NCI-H1092 (cell line): ENCODE data around the gene SLC37A1.
"Not testable (repeated sequence)": the region's sequence is repeated elsewhere in the genome, so short reads cannot be mapped to it uniquely, and the experiment has no call there.

Source experiments
- DNase-seq: peaks from one replicate; lab custom pipeline; 2025; lab: John Stamatoyannopoulos, UW

Gene SLC37A1

DNA sequence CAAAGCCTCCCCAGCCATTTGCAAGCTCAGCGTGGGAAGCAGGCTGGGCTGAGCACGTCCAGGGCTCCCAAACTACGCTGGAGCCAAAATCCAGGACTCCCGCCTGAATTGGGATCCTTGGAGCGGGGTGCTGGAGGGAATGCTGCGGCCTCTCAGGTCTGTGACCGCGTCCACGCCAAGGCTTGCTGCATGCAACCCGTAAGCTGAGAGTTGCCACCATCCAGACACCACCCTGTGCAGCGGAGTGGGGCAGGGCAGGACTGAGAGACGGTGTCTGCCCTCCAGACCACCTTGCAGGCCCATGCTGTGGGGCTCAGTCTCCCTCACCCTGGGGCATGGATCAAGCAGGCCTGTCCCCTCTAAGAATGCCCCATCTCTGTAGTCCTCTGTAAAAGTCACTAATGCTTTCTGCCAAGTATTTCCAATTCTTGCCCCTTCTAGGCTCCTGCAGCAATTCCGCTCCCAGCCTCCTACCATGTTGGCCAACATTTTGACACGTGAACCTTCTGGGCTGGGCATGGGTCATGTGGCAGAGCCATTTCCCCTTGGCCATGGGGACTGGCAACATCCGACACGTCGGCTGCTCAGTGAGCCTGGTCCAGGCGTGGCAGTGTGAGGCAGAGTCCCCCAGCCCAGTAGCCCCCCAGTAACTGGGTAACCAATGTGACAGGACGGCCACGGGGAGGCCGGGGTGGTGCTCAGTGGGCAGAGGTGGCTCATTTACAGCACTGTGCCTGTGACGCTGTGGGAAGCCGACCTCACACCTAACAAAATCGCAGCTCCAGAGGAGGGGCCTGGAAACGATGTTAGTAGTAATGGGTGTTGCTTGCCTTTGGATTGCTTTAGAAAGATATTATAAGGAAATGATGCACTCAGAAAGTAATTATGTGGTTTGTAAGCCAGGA, 81.9 kb downstream of the SLC37A1 start:
- DNase-seq: no peak

DNA sequence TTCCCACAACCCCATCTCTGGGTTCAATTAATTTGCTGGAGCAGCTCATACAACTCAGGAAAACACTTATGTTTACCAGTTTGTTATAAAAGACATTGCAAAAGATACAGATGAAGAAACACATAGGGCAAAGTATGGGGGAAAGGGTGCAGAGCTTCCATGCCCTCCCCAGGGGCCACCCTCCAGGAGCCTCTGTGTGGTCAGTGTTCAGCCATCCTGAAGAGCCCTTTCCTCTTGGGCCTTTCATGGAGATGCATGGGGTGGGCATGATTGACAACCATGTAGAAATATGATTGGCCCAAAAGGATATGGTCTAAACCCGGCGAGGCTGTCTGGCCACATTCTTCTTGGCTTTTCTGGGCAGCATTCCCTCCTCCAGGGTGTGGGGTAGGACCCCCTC, 83.0 kb downstream of the SLC37A1 start:
- DNase-seq: no peak

DNA sequence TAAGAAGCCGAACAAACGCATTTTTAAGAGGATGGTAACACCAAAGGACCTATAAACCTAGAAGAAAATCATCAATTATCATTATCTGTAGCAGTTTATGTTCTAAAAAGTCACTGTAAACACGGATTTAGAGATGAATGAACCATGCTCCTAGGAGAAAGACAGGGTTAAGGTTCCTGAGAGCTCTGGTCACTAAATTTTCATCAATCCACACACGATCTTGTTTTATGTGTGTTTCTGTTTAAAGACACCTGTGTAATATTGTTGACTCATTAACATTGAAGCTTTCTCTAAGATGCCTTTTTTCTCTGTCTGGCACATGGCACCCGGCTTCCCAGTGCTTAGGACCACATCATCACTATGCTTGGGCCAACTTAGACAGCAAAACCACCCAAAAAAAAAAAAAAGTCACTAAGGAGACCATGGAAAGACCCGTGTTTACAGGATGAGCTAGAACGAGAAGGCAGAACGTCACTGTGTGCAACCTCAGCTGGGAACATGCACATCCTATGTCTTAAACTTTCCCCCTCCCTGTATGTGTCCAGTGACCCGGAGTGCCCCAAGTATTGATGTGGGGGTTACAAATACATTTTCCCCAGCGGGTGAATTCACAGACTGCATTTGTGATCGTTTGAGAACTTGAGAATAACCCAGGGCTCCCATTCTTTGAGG, 84.0 kb downstream of the SLC37A1 start:
- DNase-seq: no peak

DNA sequence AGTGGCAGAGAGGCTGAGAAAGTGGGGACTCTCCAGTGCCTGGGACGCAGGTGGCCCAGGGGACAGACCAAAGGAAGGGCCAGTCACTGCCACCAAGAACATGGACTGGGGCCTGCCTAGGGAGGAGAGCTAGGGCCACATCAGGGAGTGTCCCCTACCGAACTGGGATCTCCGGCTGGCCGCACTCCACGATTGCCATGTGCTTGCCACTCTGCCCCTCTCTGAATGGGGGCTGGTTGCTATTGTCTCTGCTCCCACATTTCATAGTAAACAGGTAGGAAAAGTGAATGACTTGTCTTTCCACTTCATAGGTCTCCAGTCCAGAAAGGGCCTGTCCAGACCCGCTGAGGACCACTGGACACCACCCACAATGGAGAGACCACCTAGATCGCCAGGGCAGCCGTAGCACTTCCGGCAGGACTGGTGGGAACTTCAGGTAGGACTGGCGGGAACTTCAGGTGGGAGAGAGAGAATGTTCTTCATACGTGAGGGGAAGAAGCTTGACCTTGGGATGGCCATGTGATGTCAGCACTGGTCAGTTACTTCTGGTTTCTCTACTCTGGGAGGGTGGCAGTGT, 84.6 kb downstream of the SLC37A1 start:
- DNase-seq: no peak

DNA sequence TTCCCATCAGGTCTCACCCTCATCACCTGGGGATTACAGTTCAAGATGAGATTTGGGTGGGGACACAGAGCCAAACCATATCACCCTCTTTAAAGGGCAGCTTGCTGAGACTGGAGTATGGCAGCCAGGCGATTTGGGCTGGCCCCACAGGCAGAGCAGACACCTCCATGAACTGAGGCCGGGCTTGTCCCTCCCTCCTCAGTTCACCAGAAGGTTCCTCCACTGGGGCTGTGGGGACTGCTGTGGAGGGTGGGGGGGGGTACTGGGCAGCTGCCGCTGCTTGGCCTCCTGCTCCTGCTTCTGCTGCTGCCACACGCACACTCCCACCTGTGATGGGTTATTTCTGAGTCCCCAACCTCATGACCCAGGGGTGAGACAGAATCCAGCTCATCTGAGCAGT, 85.8 kb downstream of the SLC37A1 start:
- no peak for DNase-seq

DNA sequence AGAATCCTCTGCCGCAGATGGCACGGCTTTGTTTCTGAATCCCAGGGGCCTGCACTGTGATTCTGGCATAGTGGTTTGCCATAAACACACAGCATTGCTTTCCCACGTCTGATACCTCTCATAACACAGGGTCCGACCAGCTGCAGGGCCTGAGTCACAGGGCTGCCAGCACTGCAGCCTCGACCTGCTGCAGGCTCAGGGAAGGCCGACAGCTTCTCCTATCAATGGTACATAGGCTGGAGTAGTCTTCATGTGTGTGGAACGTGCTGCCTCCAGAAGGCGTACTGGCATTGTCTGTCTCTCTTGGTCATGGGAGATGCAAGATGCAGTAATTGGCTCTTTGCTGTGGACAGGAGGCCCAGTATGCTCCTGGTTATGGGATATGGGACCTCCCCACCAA, 86.3 kb downstream of the SLC37A1 start:
- DNase-seq: no peak

DNA sequence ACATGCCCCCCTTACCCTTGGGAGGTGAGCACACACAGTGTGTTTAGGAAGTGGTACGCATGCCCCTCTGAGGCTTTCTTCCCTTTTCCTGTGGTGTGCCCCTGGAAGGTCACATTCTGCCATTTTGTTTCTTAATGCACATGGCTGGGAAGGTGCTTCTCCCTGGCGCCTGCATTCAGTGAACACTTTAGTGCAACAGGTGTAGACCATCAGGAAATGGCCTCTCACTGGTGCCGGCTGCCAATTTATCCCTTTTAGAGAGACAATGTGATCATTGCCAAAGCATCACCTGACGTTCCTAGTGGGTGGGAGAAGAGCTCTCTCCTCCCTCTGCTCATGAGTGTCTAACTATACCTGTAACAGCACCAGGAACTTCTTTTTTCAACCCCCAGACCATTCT, 88.0 kb downstream of the SLC37A1 start:
- no peak for DNase-seq

DNA sequence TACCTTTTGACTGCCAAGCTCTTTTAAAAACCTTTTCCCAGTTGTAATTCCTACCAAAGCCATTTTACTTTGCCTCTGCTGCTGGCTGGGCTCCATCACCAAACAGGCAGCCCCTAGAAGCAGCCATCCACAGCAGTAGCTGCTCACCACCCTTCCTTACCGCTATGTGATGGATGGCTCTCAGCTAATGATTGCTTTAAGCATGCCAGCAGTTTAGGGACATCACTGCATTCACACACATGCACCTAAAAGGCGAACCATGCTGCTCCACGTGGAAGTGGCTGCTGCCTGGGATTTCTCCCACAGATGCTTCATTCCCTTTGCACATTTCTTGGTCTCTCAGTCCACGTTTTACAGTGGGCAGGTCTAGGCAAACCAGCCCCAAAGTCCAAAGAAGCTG, 93.5 kb downstream of the SLC37A1 start:
- no peak for DNase-seq

DNA sequence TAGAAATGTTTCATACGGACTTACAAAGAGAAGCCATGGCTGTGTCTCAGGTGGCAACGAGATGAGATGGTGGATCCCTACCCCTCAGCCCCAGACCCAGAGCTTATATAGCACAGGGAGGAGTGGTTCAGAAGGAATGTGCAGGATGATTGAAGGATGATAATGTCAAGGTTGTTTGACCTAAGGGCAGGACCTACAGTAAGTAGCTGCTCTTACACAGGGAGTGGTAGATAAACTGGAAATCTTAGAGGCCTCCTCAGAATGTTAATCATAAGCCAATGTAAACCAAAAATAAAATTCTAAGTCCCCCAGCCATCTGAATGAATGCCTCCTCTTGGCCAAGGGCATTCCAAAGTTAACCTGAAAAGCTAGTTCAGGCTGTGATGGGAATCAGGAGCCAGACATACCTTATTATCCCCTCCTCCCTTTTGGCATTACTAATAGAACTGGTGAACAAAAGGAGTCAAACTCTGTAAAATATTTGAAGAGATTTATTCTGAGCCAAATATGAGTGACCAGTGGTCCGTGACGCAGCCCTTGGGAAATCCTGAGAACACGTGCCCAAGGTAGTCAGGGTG, 94.0 kb downstream of the SLC37A1 start:
- no peak for DNase-seq

DNA sequence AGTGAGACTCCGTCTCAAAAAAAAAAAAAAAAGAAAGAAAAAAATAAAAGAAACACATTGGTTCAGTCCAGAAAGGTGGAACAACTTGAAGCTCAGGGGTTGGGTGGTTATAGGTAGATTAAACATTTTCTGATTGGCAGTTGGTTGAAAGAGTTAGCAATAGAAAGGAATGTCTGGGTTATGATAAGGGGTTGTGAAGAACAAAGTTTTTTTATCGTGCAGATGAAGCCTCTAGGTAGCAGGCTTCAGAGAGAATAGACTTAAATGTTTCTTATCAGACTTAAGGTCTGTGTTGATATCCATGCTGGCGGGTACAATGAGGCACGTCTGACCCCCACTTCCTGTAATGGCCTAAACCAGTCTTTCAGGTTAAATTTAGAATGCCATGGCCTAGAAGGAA, 94.8 kb downstream of the SLC37A1 start:
- DNase-seq: no peak

DNA sequence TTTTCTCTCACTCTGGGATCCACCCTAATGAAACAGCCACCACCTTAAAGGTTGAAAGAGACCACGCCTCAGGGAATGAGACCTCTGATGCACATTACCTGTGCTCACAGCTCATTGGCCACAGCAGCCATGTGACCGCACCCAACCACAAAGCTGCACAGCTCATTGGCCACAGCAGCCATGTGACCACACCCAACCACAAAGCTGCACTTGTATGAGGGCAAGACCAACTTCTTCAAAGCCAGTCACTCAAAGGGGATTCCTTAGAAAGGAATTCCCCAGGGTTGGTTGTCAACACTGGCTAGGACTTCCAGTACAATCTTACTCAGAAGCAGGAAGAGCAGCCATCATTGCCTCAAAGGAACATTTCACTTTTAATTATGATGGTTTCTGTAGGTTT, 96.2 kb downstream of the SLC37A1 start:
- no peak for DNase-seq

DNA sequence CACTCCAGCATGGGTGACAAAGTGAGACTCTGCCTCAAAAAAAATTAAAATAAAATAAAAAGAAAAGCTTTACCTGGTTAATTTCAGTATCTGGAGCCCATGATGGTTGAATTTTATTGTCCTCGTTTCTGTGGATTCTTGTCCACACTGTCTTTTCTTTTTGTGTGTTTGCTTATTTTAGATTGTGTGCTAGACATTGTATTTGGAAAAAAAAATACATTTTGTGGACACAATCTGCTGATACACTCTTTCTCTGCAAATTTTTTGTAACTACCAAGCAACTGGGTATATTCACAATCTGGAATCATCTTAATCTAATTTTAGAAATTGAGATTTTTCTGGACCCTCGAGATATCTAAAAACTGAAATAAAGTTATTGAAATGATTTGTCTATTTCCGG, 98.2 kb downstream of the SLC37A1 start:
- no peak for DNase-seq

DNA sequence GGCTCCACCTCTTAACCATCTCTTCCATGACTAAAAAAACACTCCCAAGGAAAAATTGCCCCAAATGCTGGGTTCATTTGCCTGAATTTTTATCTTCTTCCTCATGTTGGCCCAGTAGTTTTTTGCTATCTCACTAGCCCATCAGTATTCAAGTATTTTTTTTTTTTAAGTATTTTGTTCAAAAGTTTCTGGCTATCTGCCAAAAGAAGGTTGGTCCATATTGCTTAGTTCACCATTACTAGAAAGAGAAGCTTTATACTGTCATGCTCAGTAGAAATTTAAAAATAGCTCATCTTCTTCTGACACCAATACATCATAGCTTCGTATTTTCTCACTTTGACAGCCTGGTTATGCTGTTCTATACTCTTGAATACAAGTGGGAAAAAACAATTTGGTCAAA, 98.7 kb downstream of the SLC37A1 start:
- DNase-seq: no peak

DNA sequence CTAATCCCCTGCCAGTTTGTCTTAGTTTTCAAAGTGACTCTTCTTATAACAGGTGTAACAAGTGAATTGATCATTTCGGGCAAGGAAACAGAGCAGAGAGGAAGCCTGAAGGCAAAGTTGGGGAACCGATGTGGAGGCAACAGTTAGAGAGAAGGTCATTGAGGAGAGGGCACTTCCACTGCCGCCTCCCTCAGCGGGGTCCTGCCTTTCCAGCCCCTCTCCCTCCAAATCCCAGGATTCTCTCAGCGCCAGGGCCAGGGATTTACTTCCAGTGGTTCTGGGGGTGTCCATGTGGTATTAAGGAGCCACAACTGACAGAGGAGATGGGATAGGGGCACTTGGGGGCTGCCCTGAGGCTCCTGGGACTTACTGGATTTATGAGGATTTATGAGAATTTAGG, 100.1 kb downstream of the SLC37A1 start:
- no peak for DNase-seq

DNA sequence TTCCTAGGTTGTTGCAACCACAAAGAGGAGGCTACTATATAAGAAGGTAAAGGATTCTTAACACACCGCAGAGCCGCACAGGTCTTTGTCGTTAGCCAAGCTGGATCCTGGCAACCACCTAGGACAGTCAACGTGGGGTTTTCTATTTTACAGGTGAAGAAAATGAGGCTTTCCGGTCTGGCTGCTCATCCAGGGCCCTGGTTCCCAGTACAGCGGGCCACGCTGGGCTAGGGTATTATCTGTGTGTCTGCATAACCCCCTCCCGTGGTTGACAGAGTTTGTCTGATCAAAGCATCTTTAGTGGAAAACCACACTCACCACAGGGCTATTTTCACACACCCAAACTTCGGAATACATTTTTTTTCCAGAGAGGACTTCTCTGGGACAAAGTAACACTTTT, 100.7 kb downstream of the SLC37A1 start:
- DNase-seq: no peak

DNA sequence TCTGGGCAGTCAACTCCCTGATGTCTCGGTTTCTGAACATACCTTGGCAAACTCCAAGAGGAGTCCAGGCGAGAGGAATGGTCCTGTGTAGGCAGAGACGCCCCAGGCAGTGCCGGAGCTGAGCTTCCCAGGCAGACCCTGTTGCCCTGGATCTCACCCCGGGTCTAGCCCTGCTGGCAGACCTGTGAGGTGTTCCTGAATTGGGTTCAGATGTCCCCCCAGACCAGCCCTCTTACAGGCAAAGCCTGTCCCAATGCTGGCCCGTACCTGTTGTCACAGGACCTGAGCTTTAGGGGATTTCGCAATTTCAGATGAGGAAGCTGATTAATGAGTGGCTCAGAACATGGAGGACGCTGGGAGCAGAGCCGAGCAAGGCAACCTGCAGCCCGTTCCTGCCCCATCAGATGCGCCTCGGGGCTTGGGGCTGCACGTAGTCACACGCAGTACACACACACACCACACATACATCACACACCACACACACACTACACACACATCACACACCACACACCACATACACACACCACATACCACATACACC, 101.2 kb downstream of the SLC37A1 start:
- DNase-seq: no peak

DNA sequence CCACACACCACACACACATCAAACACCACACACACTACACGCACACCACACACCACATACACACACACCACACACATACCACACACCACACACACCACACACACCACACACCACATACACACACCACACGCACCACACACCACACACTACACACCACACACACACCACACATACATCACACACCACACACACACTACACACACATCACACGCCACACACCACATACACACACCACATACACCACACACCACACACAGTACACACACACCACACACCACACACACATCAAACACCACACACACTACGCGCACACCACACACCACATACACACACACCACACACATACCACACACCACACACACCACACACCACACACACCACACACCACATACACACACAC, 101.7 kb downstream of the SLC37A1 start:
- DNase-seq: not testable (repeated sequence)

DNA sequence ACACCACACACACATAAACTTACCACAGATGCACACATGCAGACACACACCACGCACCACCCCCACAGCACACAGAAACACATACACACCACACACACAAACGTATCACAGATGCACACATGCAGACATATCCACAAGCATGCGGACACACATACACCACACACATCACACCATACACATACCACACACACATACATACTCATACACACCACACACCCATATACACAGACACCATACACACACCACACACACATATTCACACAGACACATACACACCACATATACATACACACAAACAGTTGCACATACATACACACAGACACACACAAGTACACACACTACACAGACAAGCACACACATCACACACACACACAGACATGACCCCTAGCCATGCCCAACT, 102.3 kb downstream of the SLC37A1 start:
- no peak for DNase-seq

DNA sequence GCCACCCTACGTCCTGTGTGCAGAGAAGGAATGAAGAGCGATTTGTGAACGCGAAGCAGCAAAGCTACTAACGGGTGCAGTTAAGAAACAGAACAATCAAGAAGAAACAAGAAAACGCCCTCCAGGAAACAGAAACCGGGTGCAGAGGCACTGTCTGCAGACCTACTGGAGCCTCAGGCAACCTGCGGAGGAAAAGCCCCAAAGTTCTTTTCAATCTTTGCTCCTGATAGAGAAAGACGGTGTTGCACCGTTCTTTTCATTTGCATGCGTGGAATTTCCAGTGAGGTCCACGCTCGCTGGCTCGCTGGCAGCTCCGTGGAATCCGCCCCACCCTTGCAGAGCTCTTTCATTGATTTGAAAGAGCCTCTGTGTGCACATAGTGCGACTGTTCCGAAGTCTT, 102.8 kb downstream of the SLC37A1 start:
- no peak for DNase-seq

DNA sequence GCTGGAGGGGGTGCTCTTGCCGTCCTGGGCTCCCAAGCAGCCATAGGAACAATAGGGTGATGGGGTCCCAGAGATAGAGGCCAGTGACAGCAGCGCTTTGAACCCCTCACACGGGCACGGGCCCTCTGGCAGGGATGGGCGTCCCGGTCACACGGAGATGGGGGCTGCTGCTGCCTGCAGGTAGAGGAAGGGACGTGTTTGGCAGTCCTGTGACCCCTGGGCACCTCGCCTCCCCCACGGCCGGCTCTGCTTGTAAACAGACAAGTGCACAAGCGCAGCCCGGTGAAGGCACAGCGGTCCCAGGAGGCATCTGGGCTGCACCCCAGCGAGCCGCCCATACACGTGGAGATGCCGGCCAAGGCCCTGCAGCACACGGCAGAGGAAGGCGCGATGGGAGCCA, 103.3 kb downstream of the SLC37A1 start:
- DNase-seq: no peak

DNA sequence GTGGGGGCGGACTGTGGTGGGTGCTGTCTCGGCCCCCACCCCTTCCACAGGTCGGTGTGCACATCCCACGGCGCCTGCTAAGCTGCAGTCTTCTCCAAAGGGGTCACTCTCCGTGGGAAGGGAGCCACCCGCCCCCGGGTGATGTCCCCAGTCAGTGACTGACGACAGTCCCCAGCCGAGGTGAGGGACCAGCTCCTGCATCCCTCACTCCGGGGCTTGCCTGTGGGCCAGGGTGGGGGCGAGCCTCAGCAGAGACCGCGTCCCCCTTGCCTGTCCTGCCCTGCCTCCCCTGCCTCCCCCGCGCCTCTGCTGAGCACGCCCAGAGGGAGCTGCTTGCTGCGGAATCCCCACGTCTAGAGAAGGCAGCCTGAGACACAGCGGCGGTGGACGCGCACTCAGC, 103.8 kb downstream of the SLC37A1 start:
- DNase-seq: no peak

DNA sequence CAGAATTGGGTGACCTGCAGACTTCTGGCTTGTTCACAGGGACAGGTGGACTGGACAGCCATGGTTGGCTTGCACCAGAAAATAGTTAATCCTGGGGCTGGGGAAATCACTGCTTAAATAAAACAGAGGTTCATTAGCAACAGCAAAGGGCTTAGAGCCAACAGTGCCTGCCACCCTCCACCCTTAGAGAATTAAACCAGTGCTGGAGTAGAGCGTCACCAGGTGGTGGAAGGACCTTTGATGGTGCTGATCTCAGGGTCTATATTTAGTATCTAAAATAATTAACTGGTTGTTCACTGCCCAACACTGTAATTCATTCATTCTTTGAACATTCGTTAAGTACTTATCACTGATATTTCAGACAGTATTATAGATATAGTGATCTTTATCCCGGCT, 105.1 kb downstream of the SLC37A1 start:
- DNase-seq: no peak

DNA sequence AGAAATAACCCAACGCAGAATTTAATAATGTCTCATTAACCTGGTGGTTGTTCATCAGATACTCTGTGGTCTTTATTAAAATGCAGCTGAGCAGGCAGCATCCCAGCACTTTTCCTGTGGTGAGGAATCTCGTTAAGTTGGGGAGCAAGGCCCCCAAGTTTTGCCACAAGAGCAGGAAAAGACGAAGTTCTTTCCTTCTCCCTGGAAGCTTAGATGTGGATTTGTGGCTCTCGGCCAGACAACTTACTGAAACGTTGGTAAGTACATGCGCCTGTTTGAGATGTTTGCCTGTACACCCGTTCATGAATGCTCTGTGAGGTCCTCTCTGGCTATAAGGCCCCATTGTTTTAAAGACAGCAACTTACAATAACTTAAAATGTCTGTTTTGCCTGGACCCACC, 105.5 kb downstream of the SLC37A1 start:
- DNase-seq: no peak
